OCI-M2 (cell line): ENCODE results near the gene DBH.

Source experiments
- DNase-seq: peaks from one replicate; lab custom pipeline; 2025; ENCODE audit not compliant: unreplicated experiment; lab: John Stamatoyannopoulos, UW

DBH gene

GRCh38 chr9:133681658-133682306, 45.6 kb downstream of the DBH start:
- no peak for DNase-seq

GRCh38 chr9:133682818-133683585, 46.8 kb downstream of the DBH start:
- no peak for DNase-seq

DNA sequence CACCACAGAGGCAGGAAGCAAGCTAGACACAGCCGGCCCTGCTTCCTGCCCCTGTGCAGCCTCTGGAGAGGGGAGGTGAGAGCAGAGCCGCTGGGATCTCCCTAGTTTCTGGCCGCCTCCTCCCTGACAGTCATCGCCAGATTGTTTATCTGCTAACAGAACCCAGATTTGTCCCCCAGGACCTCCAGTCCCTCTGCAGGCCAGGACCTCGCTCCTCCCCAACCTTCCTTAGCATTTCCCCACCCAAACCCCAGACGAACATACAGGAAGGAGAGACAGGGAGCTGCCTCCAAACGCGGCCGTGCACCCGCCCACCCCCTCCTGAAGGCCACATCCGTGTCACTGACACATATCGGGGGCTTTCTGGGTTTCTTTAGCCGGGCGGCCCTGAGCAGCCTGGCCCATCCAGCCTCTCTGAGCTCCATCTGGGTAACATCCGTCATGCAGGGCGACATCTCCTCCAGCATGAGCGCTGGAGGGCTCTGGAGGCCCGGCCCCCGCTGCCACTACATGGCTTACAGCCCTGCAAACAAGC, 47.5 kb downstream of the DBH start:
- DNase-seq, result no peak

GRCh38 chr9:133684121-133684935, 48.2 kb downstream of the DBH start:
- no peak for DNase-seq

DNA sequence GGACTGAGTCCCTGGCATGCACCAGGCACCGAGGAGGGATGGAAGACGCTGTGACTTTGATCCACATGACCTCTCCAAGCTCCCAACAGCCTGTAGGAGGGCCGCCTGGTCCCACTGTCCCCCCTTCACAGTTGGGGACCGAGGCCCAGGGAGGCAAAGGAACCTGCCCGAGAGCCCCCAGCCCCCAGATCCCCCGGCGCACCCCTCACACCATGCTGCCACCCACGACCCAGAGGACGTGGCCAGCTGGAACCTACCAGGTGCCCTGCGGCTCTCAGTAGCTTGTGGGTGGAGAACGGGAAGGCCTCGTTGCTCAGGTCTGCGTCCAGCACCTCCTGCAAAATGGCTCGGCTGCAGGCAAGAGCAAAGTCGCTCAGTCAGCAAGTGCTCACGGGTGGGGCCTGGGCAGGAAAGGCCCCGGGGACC, 48.8 kb downstream of the DBH start:
- no peak for DNase-seq

GRCh38 chr9:133685653-133686609, 49.8 kb downstream of the DBH start:
- DNase-seq, result no peak

GRCh38 chr9:133686642-133687575, 50.7 kb downstream of the DBH start:
- no peak for DNase-seq

DNA sequence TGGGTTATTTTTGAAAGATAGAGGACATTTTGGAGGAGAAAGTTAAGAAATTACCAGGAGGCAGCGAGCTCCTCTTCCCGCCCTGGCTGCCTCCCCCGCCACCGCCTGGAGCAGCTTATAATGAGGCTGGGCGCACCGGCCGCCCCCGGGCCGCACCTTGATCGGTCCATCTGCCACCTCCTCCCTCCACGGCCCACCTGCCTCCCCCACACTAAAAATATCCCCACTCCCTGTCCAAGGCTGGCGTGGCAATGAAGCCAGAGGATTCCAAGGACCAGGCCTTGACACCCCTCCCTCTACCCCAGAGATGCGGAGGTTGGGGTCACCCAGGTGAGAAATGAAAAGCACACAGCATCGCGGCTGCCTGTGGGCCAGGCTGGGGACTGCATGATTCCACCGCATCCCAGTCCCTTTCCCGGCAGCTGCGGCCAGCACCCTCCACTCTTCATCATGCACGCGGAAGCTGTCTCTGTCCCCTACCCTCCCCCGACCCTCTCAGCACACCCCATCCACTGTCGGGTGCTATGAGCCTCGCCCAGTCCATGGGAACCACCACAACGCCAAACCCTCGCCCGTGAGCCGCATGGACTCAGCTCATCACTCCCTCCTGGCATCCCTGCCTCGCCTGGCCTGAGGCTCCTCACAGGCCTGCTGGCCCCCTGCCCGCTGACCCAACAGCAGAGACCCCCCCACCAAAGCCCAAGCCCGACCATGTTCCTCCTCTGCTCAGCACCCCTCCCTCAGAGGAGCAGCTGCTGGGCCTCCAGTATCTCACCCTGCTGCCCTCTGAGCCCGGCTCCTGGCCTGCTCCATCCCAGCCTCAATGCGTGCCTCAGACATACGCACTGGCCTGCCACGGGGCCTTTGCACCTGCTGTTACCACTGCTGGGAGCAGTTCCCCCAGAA, 51.9 kb downstream of the DBH start:
- no peak for DNase-seq

DNA sequence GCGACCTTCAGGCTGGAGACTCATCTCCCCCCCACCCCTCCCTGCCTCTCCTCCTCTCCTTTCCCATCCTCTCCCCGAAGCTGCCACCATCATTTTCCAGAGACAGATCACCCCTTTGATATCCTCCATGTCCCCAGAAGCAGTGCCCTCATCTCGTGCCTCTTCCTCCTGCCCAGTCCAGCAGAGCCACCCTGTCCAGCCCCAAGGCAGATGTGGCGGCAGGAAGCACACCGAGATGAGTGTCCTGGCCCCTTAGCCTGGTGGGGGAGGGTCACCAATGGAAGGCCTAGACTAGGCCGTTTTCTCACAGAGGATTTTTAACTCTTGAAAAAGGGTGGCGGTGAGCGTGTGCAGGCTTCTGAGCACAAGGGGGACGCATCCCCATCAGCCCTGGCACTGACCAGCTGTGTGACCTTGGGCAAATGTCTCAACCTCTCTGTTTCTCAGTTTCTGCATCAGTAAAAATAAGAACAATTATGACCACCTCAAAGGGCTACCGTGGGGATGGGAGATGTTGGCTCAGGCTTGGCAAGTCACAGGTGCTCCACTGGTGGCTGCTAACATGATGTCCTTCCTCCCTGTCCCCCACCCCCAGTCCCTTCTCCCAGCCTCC, 53.1 kb downstream of the DBH start:
- DNase-seq, result no peak

GRCh38 chr9:133690081-133690561, 54.0 kb downstream of the DBH start:
- no peak for DNase-seq

DNA sequence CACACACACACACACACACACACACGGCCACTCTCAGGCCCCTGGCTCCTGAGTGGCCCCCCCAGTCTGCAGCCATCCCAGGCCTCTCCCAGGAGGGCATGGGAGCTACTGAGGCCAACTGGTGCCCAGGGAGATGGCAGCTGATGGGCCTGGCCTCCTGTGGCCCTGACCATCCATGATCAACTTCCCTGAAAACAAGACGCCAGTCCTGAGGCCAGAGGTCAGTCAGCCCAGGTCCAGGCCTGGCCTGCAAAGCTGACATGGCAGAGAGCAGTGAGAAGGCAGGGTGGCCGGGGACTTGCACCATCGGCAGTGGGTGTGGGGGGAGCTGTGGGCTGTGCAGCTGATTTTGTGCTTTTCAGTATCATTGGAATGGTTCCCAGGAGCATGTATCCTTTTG, 55.0 kb downstream of the DBH start:
- DNase-seq, result no peak

DNA sequence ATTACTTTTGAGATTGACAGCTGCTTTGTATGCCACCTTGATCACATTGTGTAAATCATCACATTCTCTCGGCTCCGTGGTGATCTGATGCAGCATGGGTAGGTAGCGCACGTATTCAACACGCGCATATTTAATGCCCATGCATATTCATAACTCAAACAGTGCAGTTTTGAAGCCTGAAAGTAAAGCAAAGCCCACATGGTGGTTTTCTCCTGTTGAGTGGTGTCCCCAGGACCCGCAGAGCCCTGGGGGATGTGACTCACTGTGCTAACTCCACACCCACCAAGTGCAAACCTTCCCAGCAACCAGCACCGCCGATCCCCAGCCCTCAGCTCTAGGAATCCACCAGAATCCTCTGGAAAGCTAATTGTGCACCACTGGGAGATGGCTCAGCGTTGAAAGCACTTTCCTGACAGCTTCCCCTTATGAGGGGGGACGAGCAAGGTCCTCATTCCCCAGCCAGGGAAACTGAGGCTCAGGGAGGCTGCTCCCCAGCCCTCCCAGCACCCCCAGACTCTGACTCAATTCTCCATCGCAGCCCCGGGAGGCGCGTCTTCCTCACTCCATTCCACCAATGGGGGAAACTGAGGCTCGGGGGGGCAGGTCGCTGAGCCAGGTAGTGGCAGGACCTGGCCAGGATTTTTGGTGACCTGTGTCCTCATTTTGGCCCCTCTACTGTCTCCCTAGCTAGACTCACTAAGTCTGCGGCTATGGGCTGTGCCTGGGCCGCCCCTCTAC, 55.6 kb downstream of the DBH start:
- DNase-seq, result no peak

DNA sequence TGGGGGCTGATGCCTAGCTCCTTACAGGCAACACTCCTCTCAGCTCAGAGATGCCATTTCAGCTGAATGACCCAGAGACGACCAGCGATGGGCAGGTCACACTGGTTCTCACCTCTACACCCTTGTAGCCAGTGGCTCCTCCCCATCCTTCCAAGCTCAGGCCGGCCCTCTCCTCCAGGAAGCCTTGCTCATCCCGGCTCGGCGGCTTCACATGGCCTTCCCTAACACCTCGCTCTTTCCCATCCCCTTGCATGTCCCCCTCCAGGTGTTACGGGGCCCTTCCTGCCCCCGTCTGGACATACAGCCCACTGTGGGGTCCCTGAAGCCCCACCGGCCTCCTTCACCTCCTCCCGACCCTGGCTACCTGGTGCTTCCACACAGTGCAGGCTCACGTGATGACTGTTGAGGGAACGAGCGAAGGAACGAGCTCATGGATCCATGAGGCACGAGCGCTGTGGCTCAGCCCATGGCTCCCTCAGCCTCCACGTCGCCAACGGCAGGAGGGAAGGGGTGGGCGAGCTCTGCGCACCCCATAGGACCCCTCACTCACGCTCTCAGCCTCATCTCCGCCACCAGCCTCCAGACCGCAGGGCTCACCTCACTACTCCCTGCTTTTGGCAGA, 56.3 kb downstream of the DBH start:
- DNase-seq, result no peak

DNA sequence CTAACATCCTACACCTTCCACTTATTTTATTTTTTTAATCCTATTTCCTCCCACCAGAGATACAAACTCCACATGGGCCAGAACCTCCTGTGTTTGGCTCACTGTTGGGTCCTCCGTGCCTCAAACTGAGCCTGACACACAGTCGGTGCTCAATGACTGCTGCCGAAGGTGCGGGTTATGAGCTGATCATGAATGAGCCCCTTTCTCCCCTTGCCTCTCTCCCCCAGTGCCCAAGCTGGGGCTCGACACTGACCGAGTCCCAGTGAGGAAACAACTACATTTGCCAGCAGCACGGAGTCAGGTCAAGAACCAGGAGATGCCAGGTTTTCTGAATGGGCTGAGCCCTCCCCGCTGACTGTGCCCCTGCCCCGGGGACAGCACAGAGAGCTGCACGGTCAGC, 57.0 kb downstream of the DBH start:
- no peak for DNase-seq

- no peak for DNase-seq
These were observed 57.8 kb downstream of the DBH start for GRCh38 chr9:133693703-133694529.

- no peak for DNase-seq
These were observed 58.5 kb downstream of the DBH start for GRCh38 chr9:133694686-133695085.
